Natural killer cell treated with Interleukin-12 subunit alpha and Interleukin-12 subunit beta and Interleukin-15 and Interleukin-18, amount 100 ng/mL, for 72 hours (primary cell): ENCODE results near the gene CX3CR1. TPM values are rescaled to one million over a fixed set of nuclear protein-coding genes. Genes with fewer than 3 reads are reported as not detected.
"Not testable (repeated sequence)": the region's sequence is repeated elsewhere in the genome, so short reads cannot be mapped to it uniquely, and the experiment has no call there.

ENCODE experiments used
- ATAC-seq, 2 donors: fragments of 150-1000 bp; cut with Tn5 transposase in 1 of 2; sonication (Bioruptor Pico), chemical (Tn5 transposase) in 1 of 2; 2 replicates each; pipeline ENCODE4 v1.10.0; 2021
- DNase-seq: peaks from one replicate; pipeline ENCODE4 v3.0.0; 2022; ENCODE audit warnings: low spot score
- H3K27ac Mint-ChIP-seq, 2 donors: 1 replicate in 1 of 2; 2 replicates in 1 of 2; pipeline ENCODE4 v1.8.0; 2022; ENCODE audit warnings: mixed read lengths in 2 of 2, mild to moderate bottlenecking in 1 of 2, moderate library complexity in 1 of 2
- H3K27me3 Mint-ChIP-seq, 2 donors: 1 replicate in 1 of 2; 2 replicates in 1 of 2; pipeline ENCODE4 v1.8.0; 2022; ENCODE audit warnings: mixed read lengths in 2 of 2
- H3K36me3 Mint-ChIP-seq: one replicate; pipeline ENCODE4 v1.8.0; 2022; ENCODE audit warnings: mixed read lengths
- H3K4me1 Mint-ChIP-seq, 2 donors: 1 replicate in 1 of 2; 2 replicates in 1 of 2; pipeline ENCODE4 v1.8.0; 2022; ENCODE audit warnings: low read depth in 2 of 2, mixed read lengths in 2 of 2, mild to moderate bottlenecking in 1 of 2
- H3K4me3 Mint-ChIP-seq: one replicate; pipeline ENCODE4 v1.8.0; 2022; ENCODE audit warnings: mixed read lengths
- H3K9me3 Mint-ChIP-seq: 2 replicates; pipeline ENCODE4 v1.8.0; 2022; ENCODE audit warnings: mixed read lengths
- total RNA-seq, 2 donors: library from RNA; stranded (reverse); gene quantifications; one replicate each; pipeline ENCODE4 v1.2.3, GENCODE V29; 2022

Gene CX3CR1
- total RNA-seq, 2 donors from 2014 or later, result 5.8 to 18.4 TPM

- H3K27me3 Mint-ChIP-seq, result no peaks in the 10 kb centered on the region
- H3K9me3 Mint-ChIP-seq, result no peaks in the 10 kb centered on the region
- ATAC-seq (no peak), DNase-seq (no peak)
- peaks cover 71 to 72% of the 10 kb centered on the region in 2 donors for H3K4me1 Mint-ChIP-seq
- peak overlapping the region in 1 of 2 donors; percentile 86 for H3K27ac Mint-ChIP-seq
- no peak overlapping the region for H3K4me3 Mint-ChIP-seq
- H3K36me3 Mint-ChIP-seq, result no peaks in the 10 kb centered on the region
Observed at GRCh38 chr3:39251576-39251975, 28.3 kb downstream of the CX3CR1 start.

GRCh38 chr3:39250116-39250747 is 29.6 kb downstream of the CX3CR1 start:
- Mint-ChIP-seq H3K4me1 (peaks cover 58 to 61% of the 10 kb centered on the region in 2 donors), H3K27me3 (no peaks in the 10 kb centered on the region), H3K4me3 (peak overlapping the region; percentile 32), H3K36me3 (no peaks in the 10 kb centered on the region), H3K9me3 (no peaks in the 10 kb centered on the region), H3K27ac (peak overlapping the region; percentile 51 to 74)
- DNase-seq (no peak), ATAC-seq (no peak)

- DNase-seq, result no peak
- peak overlapping the region; percentile 51 to 74 for H3K27ac Mint-ChIP-seq
- peak; percentile 66 to 78 for ATAC-seq
Observed at GRCh38 chr3:39249453-39250115, 30.3 kb downstream of the CX3CR1 start.

GRCh38 chr3:39241561-39241960 is 38.3 kb downstream of the CX3CR1 start:
- Mint-ChIP-seq H3K27ac (peak overlapping the region in 1 of 2 donors; percentile 59), H3K27me3 (no peaks in the 10 kb centered on the region), H3K36me3 (peaks cover 9% of the 10 kb centered on the region), H3K4me1 (peaks cover 40 to 48% of the 10 kb centered on the region in 2 donors), H3K9me3 (no peaks in the 10 kb centered on the region), H3K4me3 (no peak overlapping the region)
- DNase-seq, result no peak
- ATAC-seq, result no peak

More at GRCh38 chr3:39249453-39250115, 30.3 kb downstream of the CX3CR1 start:
- peak overlapping the region; percentile 32 for H3K4me3 Mint-ChIP-seq
- H3K9me3 Mint-ChIP-seq, result no peaks in the 10 kb centered on the region
- peaks cover 51 to 55% of the 10 kb centered on the region in 2 donors for H3K4me1 Mint-ChIP-seq
- H3K36me3 Mint-ChIP-seq, result peaks cover under 1% of the 10 kb centered on the region
- no peaks in the 10 kb centered on the region for H3K27me3 Mint-ChIP-seq

GRCh38 chr3:39237027-39237426 is 42.8 kb downstream of the CX3CR1 start:
- no peak for DNase-seq
- H3K4me1 Mint-ChIP-seq, result peaks cover 73% of the 10 kb centered on the region in 2 donors
- no peaks in the 10 kb centered on the region for H3K9me3 Mint-ChIP-seq
- H3K27ac Mint-ChIP-seq, result peak overlapping the region; percentile 26 to 54
- no peak overlapping the region for H3K4me3 Mint-ChIP-seq
- no peaks in the 10 kb centered on the region for H3K36me3 Mint-ChIP-seq
- H3K27me3 Mint-ChIP-seq, result no peaks in the 10 kb centered on the region
- no peak for ATAC-seq

GRCh38 chr3:39234651-39235050 is 45.2 kb downstream of the CX3CR1 start:
- no peaks in the 10 kb centered on the region for H3K27me3 Mint-ChIP-seq
- DNase-seq (peak; percentile 68), ATAC-seq (peak; percentile 88 to 93)
- H3K36me3 Mint-ChIP-seq, result peaks cover 7% of the 10 kb centered on the region
- peaks cover 75 to 76% of the 10 kb centered on the region in 2 donors for H3K4me1 Mint-ChIP-seq
- no peaks in the 10 kb centered on the region for H3K9me3 Mint-ChIP-seq
- H3K4me3 Mint-ChIP-seq, result peak overlapping the region; percentile 76
- H3K27ac Mint-ChIP-seq, result peak overlapping the region; percentile 65 to 85

- no peak for ATAC-seq
- Mint-ChIP-seq H3K4me3 (peak overlapping the region; percentile 76), H3K36me3 (peaks cover 7% of the 10 kb centered on the region)
Observed at GRCh38 chr3:39232859-39233258, 47.0 kb downstream of the CX3CR1 start.

GRCh38 chr3:39230453-39230852 is 49.4 kb downstream of the CX3CR1 start:
- Mint-ChIP-seq H3K27ac (peak overlapping the region; percentile 65 to 85), H3K9me3 (no peaks in the 10 kb centered on the region), H3K4me3 (no peak overlapping the region), H3K27me3 (no peaks in the 10 kb centered on the region), H3K36me3 (peaks cover 7% of the 10 kb centered on the region), H3K4me1 (peaks cover 54 to 67% of the 10 kb centered on the region in 2 donors)
- ATAC-seq, result no peak
- DNase-seq, result no peak

More at GRCh38 chr3:39232859-39233258, 47.0 kb downstream of the CX3CR1 start:
- no peak for DNase-seq
- peak overlapping the region; percentile 65 to 85 for H3K27ac Mint-ChIP-seq
- H3K27me3 Mint-ChIP-seq, result no peaks in the 10 kb centered on the region
- peaks cover 60 to 72% of the 10 kb centered on the region in 2 donors for H3K4me1 Mint-ChIP-seq
- H3K9me3 Mint-ChIP-seq, result no peaks in the 10 kb centered on the region

- Mint-ChIP-seq H3K4me1 (peaks cover 48 to 62% of the 10 kb centered on the region in 2 donors), H3K27me3 (no peaks in the 10 kb centered on the region), H3K27ac (no peak overlapping the region), H3K4me3 (no peak overlapping the region), H3K9me3 (no peaks in the 10 kb centered on the region), H3K36me3 (peaks cover 7% of the 10 kb centered on the region)
- no peak for DNase-seq
- no peak for ATAC-seq
Observed at GRCh38 chr3:39228496-39228895, 51.3 kb downstream of the CX3CR1 start.

GRCh38 chr3:39227596-39227995 is 52.2 kb downstream of the CX3CR1 start:
- not testable (repeated sequence) for H3K36me3 Mint-ChIP-seq, DNase-seq, H3K4me3 Mint-ChIP-seq, H3K9me3 Mint-ChIP-seq, H3K27ac Mint-ChIP-seq, ATAC-seq, H3K27me3 Mint-ChIP-seq
- peaks cover 49 to 62% of the 10 kb centered on the region in 2 donors for H3K4me1 Mint-ChIP-seq

GRCh38 chr3:39226106-39226741 is 53.6 kb downstream of the CX3CR1 start:
- ATAC-seq (no peak), DNase-seq (no peak)
- peaks cover 7% of the 10 kb centered on the region for H3K36me3 Mint-ChIP-seq
- H3K4me3 Mint-ChIP-seq, result no peak overlapping the region
- H3K27ac Mint-ChIP-seq, result peak overlapping the region; percentile 8 to 53
- H3K9me3 Mint-ChIP-seq, result no peaks in the 10 kb centered on the region
- H3K27me3 Mint-ChIP-seq, result no peaks in the 10 kb centered on the region
- peaks cover 41 to 62% of the 10 kb centered on the region in 2 donors for H3K4me1 Mint-ChIP-seq

- Mint-ChIP-seq H3K27ac (peak overlapping the region; percentile 17 to 53), H3K4me1 (peaks cover 49 to 66% of the 10 kb centered on the region in 2 donors)
Observed at GRCh38 chr3:39224288-39224687, 55.5 kb downstream of the CX3CR1 start.

GRCh38 chr3:39222939-39223338 is 56.9 kb downstream of the CX3CR1 start:
- Mint-ChIP-seq H3K9me3 (no peaks in the 10 kb centered on the region), H3K36me3 (no peaks in the 10 kb centered on the region), H3K4me1 (peaks cover 54 to 68% of the 10 kb centered on the region in 2 donors), H3K4me3 (peak overlapping the region; percentile 62), H3K27ac (peak overlapping the region; percentile 38 to 64), H3K27me3 (no peaks in the 10 kb centered on the region)
- DNase-seq (no peak), ATAC-seq (peak; percentile 50 to 57)

More at GRCh38 chr3:39224288-39224687, 55.5 kb downstream of the CX3CR1 start:
- Mint-ChIP-seq H3K4me3 (no peak overlapping the region), H3K27me3 (no peaks in the 10 kb centered on the region), H3K36me3 (no peaks in the 10 kb centered on the region), H3K9me3 (no peaks in the 10 kb centered on the region)
- no peak for ATAC-seq
- DNase-seq, result no peak

- peak overlapping the region; percentile 62 for H3K4me3 Mint-ChIP-seq
- no peak for DNase-seq
- H3K9me3 Mint-ChIP-seq, result no peaks in the 10 kb centered on the region
- ATAC-seq, result peak; percentile 83 to 84
- H3K4me1 Mint-ChIP-seq, result peaks cover 59 to 72% of the 10 kb centered on the region in 2 donors
- H3K27me3 Mint-ChIP-seq, result no peaks in the 10 kb centered on the region
- no peaks in the 10 kb centered on the region for H3K36me3 Mint-ChIP-seq
- peak overlapping the region; percentile 38 to 64 for H3K27ac Mint-ChIP-seq
Observed at GRCh38 chr3:39222462-39222861, 57.4 kb downstream of the CX3CR1 start.
